ENCODE results near the gene ID3.

- TF ChIP-seq CTCF (IDR thresholded peaks at IDR 0.05) (no peak), POLR2A (IDR thresholded peaks at IDR 0.05) (no peak)
Observed at GRCh38 chr1:23514111-23514679, 45.1 kb downstream of the ID3 start.

Data from Peyer's patch (tissue), 4 donors.